ENCODE data around the gene DAD1. TPM values are rescaled to one million over a fixed set of nuclear protein-coding genes. Genes with fewer than 3 reads are reported as not detected.

DAD1 gene
- polyA plus RNA-seq, 1 donor (not counting 4 experiments of a cell fraction or from before 2014, with no cell fraction given), result 351 TPM

GRCh38 chr14:22597265-22597664 lies 8.2 kb upstream of the DAD1 start:
- Histone ChIP-seq H3K4me1 (ENCODE audit: control insufficient read depth, extremely low read depth, insufficient read depth, low read length) (peaks cover 16% of the 10 kb centered on the region), H2AFZ (ENCODE audit: control insufficient read depth, low read length) (no peak overlapping the region), H3K79me2 (ENCODE audit: control insufficient read depth, insufficient read depth, low read length) (peaks cover 8% of the 10 kb centered on the region), H3K4me2 (ENCODE audit: control insufficient read depth, extremely low read depth, insufficient read depth, low read depth, low read length) (no peak overlapping the region), H3K27me3 (ENCODE audit: control insufficient read depth, extremely low read depth, insufficient read depth, low read length) (no peaks in the 10 kb centered on the region), H3K4me3 (ENCODE audit: control insufficient read depth in 2 of 3, extremely low read depth in 1 of 3, insufficient read depth in 2 of 3, low read depth in 1 of 3, low read length in 3 of 3) (no peak overlapping the region), H3K9me3 (ENCODE audit: control insufficient read depth, low read depth, low read length) (no peaks in the 10 kb centered on the region), H3K9ac (ENCODE audit: control insufficient read depth, extremely low read depth, insufficient read depth, low read length) (no peak overlapping the region), H4K20me1 (ENCODE audit: control insufficient read depth, extremely low read depth, insufficient read depth, low read length) (no peaks in the 10 kb centered on the region), H3K36me3 (ENCODE audit: control insufficient read depth in 2 of 2, extremely low read depth in 1 of 2, insufficient read depth in 2 of 2, low read length in 2 of 2) (peaks cover 0 to 5% of the 10 kb centered on the region in 2 experiments), H3K27ac (ENCODE audit: control insufficient read depth, insufficient read depth, low read length) (no peak overlapping the region), H3K9me1 (ENCODE audit: control insufficient read depth, extremely low read depth, insufficient read depth, low read length) (no peaks in the 10 kb centered on the region)
- FAIRE-seq (no peak), DNase-seq (ENCODE audit: low read depth, low spot score) (no peak)
- dilution Hi-C loops (cut with MboI; ENCODE audit: extremely low pct_ligation_motif_present, low sequenced_read_pairs), result no loop called here
- no peak for TF ChIP-seq CTCF (optimal IDR thresholded peaks at IDR 0.05 in 1 of 3, IDR thresholded peaks at IDR 0.05 in 1 of 3, conservative IDR thresholded peaks at IDR 0.05 in 1 of 3; ENCODE audit: extremely low read depth in 1 of 3, insufficient read depth in 2 of 3, low read length in 3 of 3)
- TF ChIP-seq EZH2 (IDR thresholded peaks at IDR 0.05; ENCODE audit: low read length), result no peak

GRCh38 chr14:22596354-22596879 lies 7.4 kb upstream of the DAD1 start:
- no peaks in the 10 kb centered on the region for H3K9me3 ChIP-seq (ENCODE audit: control insufficient read depth, low read depth, low read length)
- peaks cover 8% of the 10 kb centered on the region for H3K79me2 ChIP-seq (ENCODE audit: control insufficient read depth, insufficient read depth, low read length)
- no peaks in the 10 kb centered on the region for H3K9me1 ChIP-seq (ENCODE audit: control insufficient read depth, extremely low read depth, insufficient read depth, low read length)
- H3K27ac ChIP-seq (ENCODE audit: control insufficient read depth, insufficient read depth, low read length), result no peak overlapping the region
- H3K4me2 ChIP-seq (ENCODE audit: control insufficient read depth, extremely low read depth, insufficient read depth, low read depth, low read length), result no peak overlapping the region
- FAIRE-seq (no peak), DNase-seq (ENCODE audit: low read depth, low spot score) (no peak)
- no peak overlapping the region for H2AFZ ChIP-seq (ENCODE audit: control insufficient read depth, low read length)
- no peaks in the 10 kb centered on the region for H4K20me1 ChIP-seq (ENCODE audit: control insufficient read depth, extremely low read depth, insufficient read depth, low read length)
- dilution Hi-C loops (cut with MboI; ENCODE audit: extremely low pct_ligation_motif_present, low sequenced_read_pairs), result no loop called here
- H3K27me3 ChIP-seq (ENCODE audit: control insufficient read depth, extremely low read depth, insufficient read depth, low read length), result no peaks in the 10 kb centered on the region
- TF ChIP-seq CTCF (optimal IDR thresholded peaks at IDR 0.05 in 1 of 3, IDR thresholded peaks at IDR 0.05 in 1 of 3, conservative IDR thresholded peaks at IDR 0.05 in 1 of 3; ENCODE audit: extremely low read depth in 1 of 3, insufficient read depth in 2 of 3, low read length in 3 of 3), result no peak
- no peak for TF ChIP-seq EZH2 (IDR thresholded peaks at IDR 0.05; ENCODE audit: low read length)
- H3K4me1 ChIP-seq (ENCODE audit: control insufficient read depth, extremely low read depth, insufficient read depth, low read length), result peaks cover 13% of the 10 kb centered on the region
- H3K36me3 ChIP-seq (ENCODE audit: control insufficient read depth in 2 of 2, extremely low read depth in 1 of 2, insufficient read depth in 2 of 2, low read length in 2 of 2), result no peaks in the 10 kb centered on the region
- H3K9ac ChIP-seq (ENCODE audit: control insufficient read depth, extremely low read depth, insufficient read depth, low read length), result no peak overlapping the region
- H3K4me3 ChIP-seq (ENCODE audit: control insufficient read depth in 2 of 3, extremely low read depth in 1 of 3, insufficient read depth in 2 of 3, low read depth in 1 of 3, low read length in 3 of 3), result no peak overlapping the region

Measured in keratinocyte (primary cell).